Neural crest cell (in vitro differentiated cells): ENCODE data around the gene ATP8A1. TPM values are rescaled to one million over a fixed set of nuclear protein-coding genes. Genes with fewer than 3 reads are reported as not detected.

Experiments
- DNase-seq: peaks from one replicate; pipeline ENCODE4 v3.0.0; 2021; ENCODE audit warnings: low read depth, mixed read lengths, low spot score
- H3K27ac Mint-ChIP-seq: one replicate; pipeline ENCODE4 v1.8.0; 2021; ENCODE audit warnings: mild to moderate bottlenecking, mixed read lengths; ENCODE audit not compliant: unreplicated experiment
- H3K27me3 Mint-ChIP-seq: 2 replicates; pipeline ENCODE4 v1.8.0; 2021; ENCODE audit warnings: low read depth, mild to moderate bottlenecking, mixed read lengths
- H3K36me3 Mint-ChIP-seq: 2 replicates; pipeline ENCODE4 v1.8.0; 2021; ENCODE audit warnings: low read depth, mild to moderate bottlenecking, mixed read lengths
- H3K4me1 Mint-ChIP-seq: 2 replicates; pipeline ENCODE4 v1.8.0; 2021; ENCODE audit warnings: mixed read lengths
- H3K4me3 Mint-ChIP-seq: one replicate; pipeline ENCODE4 v1.8.0; 2021; ENCODE audit warnings: mild to moderate bottlenecking, mixed read lengths
- H3K9me3 Mint-ChIP-seq: 2 replicates; pipeline ENCODE4 v1.8.0; 2021; ENCODE audit warnings: mixed read lengths
- CTCF ChIP-seq: fragments of 200-600 bp; sonication (generic); conservative IDR thresholded peaks from 2 replicates; pipeline ENCODE4 v1.5.0; 2021; ENCODE audit warnings: antibody characterized with exemption, mild to moderate bottlenecking
- total RNA-seq: library from RNA; stranded (reverse); gene quantifications from 2 replicates; pipeline ENCODE4 v1.2.1, GENCODE V29; 2021

The ATP8A1 gene
- total RNA-seq, 1 donor from 2014 or later = 11.9 TPM

GRCh38 chr4:42624551-42624950 is 32.4 kb downstream of the ATP8A1 start:
- DNase-seq = no peak
- Mint-ChIP-seq H3K27ac (no peak overlapping the region), H3K27me3 (no peaks in the 10 kb centered on the region), H3K9me3 (no peaks in the 10 kb centered on the region), H3K36me3 (peaks cover 2% of the 10 kb centered on the region), H3K4me1 (peaks cover 4% of the 10 kb centered on the region), H3K4me3 (no peak overlapping the region)
- no peak for TF ChIP-seq CTCF

GRCh38 chr4:42618023-42618422 is 38.9 kb downstream of the ATP8A1 start:
- Mint-ChIP-seq H3K36me3 (peaks cover 7% of the 10 kb centered on the region), H3K27ac (no peak overlapping the region), H3K9me3 (peaks cover 2% of the 10 kb centered on the region), H3K4me1 (peaks cover 4% of the 10 kb centered on the region), H3K4me3 (no peak overlapping the region), H3K27me3 (no peaks in the 10 kb centered on the region)
- no peak for DNase-seq
- no peak for TF ChIP-seq CTCF

GRCh38 chr4:42617030-42617429 is 39.9 kb downstream of the ATP8A1 start:
- no peak overlapping the region for H3K27ac Mint-ChIP-seq
- H3K4me3 Mint-ChIP-seq = no peak overlapping the region
- peaks cover 7% of the 10 kb centered on the region for H3K36me3 Mint-ChIP-seq
- peaks cover 2% of the 10 kb centered on the region for H3K9me3 Mint-ChIP-seq
- no peak for TF ChIP-seq CTCF
- H3K27me3 Mint-ChIP-seq = no peaks in the 10 kb centered on the region
- peaks cover 4% of the 10 kb centered on the region for H3K4me1 Mint-ChIP-seq
- DNase-seq = no peak

- peaks cover 2% of the 10 kb centered on the region for H3K9me3 Mint-ChIP-seq
- no peak for TF ChIP-seq CTCF
- no peak for DNase-seq
- peaks cover 4% of the 10 kb centered on the region for H3K4me1 Mint-ChIP-seq
- H3K4me3 Mint-ChIP-seq = no peak overlapping the region
- H3K27ac Mint-ChIP-seq = no peak overlapping the region
- peaks cover 7% of the 10 kb centered on the region for H3K36me3 Mint-ChIP-seq
- H3K27me3 Mint-ChIP-seq = no peaks in the 10 kb centered on the region
Observed at GRCh38 chr4:42616572-42616971, 40.3 kb downstream of the ATP8A1 start.

- no peak for TF ChIP-seq CTCF
- no peak for DNase-seq
- Mint-ChIP-seq H3K27ac (no peak overlapping the region), H3K9me3 (peaks cover 2% of the 10 kb centered on the region), H3K27me3 (no peaks in the 10 kb centered on the region), H3K36me3 (peaks cover 9% of the 10 kb centered on the region), H3K4me1 (peaks cover 4% of the 10 kb centered on the region), H3K4me3 (no peak overlapping the region)
Observed at GRCh38 chr4:42615131-42615763, 41.7 kb downstream of the ATP8A1 start.
